OCI-LY7 (cell line): ENCODE results near the gene SPACA4.

Source experiments
- EZH2phosphoT487 ChIP-seq: fragments of 200-600 bp; sonication (generic); IDR thresholded peaks from 2 replicates; pipeline ENCODE4 v1.6.1; 2018; ENCODE audit warnings: low read depth, borderline replicate concordance, mild to moderate bottlenecking, mixed run types, antibody characterized with exemption, low read length, moderate library complexity, mixed read lengths
- TF ChIP-seq, protein P1 (sequence below): fragments of 200-600 bp; sonication (generic); conservative IDR thresholded peaks from 2 replicates; pipeline ENCODE4 v1.5.1; 2014; ENCODE audit warnings: mild to moderate bottlenecking, antibody characterized with exemption, low read length, moderate library complexity, mixed read lengths

DNA sequence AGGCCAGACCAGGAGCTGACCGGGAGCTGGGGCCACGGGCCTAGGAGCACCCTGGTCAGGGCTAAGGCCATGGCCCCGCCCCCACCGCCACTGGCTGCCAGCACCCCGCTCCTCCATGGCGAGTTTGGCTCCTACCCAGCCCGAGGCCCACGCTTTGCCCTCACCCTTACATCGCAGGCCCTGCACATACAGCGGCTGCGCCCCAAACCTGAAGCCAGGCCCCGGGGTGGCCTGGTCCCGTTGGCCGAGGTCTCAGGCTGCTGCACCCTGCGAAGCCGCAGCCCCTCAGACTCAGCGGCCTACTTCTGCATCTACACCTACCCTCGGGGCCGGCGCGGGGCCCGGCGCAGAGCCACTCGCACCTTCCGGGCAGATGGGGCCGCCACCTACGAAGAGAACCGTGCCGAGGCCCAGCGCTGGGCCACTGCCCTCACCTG lies 19.4 kb downstream of the SPACA4 start:
- TF ChIP-seq, protein P1, sequence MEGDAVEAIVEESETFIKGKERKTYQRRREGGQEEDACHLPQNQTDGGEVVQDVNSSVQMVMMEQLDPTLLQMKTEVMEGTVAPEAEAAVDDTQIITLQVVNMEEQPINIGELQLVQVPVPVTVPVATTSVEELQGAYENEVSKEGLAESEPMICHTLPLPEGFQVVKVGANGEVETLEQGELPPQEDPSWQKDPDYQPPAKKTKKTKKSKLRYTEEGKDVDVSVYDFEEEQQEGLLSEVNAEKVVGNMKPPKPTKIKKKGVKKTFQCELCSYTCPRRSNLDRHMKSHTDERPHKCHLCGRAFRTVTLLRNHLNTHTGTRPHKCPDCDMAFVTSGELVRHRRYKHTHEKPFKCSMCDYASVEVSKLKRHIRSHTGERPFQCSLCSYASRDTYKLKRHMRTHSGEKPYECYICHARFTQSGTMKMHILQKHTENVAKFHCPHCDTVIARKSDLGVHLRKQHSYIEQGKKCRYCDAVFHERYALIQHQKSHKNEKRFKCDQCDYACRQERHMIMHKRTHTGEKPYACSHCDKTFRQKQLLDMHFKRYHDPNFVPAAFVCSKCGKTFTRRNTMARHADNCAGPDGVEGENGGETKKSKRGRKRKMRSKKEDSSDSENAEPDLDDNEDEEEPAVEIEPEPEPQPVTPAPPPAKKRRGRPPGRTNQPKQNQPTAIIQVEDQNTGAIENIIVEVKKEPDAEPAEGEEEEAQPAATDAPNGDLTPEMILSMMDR: no peak
- no peak for TF ChIP-seq EZH2phosphoT487
